Left ventricle myocardium inferior (tissue), 1 donor: ENCODE results near the gene GNAT2. TPM values are rescaled to one million over a fixed set of nuclear protein-coding genes. Genes with fewer than 3 reads are reported as not detected.
A peak's percentile ranks its signal among the peaks of the same experiment; 100 is the strongest.
"Not testable (repeated sequence)": the region's sequence is repeated elsewhere in the genome, so short reads cannot be mapped to it uniquely, and the experiment has no call there.

Experiments used
- DNase-seq: peaks from one replicate; pipeline ENCODE4 v3.0.0-alpha.2; 2020
- H3K27ac ChIP-seq: fragments of 200-600 bp; replicated peaks from 2 replicates; pipeline ENCODE4 v1.8.0; 2021
- H3K27me3 ChIP-seq: fragments of 200-600 bp; 2 replicates; pipeline ENCODE4 v1.8.0; 2021; ENCODE audit warnings: low read depth
- H3K36me3 ChIP-seq: fragments of 200-600 bp; 2 replicates; pipeline ENCODE4 v1.8.0; 2021
- H3K4me1 ChIP-seq: fragments of 200-600 bp; 2 replicates; pipeline ENCODE4 v1.8.0; 2021
- H3K4me3 ChIP-seq: fragments of 200-600 bp; 2 replicates; pipeline ENCODE4 v1.8.0; 2021; ENCODE audit warnings: mild to moderate bottlenecking, moderate library complexity
- H3K9me3 ChIP-seq: fragments of 200-600 bp; replicated peaks from 2 replicates; pipeline ENCODE4 v1.8.0; 2021
- CTCF ChIP-seq: fragments of 200-600 bp; IDR thresholded peaks from 2 replicates; pipeline ENCODE4 v1.8.0; 2021; ENCODE audit warnings: antibody characterized with exemption, mild to moderate bottlenecking, borderline replicate concordance
- intact Hi-C: fragments of 100-400 bp; cut with micrococcal nuclease; formaldehyde crosslinking; loops from one replicate; pipeline ENCODE4 v1.11.0; 2022
- long read RNA-seq: library from polyadenylated mRNA; unstranded; transcript quantifications from one replicate; pipeline ENCODE4 v2.0.0, GENCODE V29; 2021
- total RNA-seq: library from RNA; stranded (reverse); fragmentation: NEBNext Ultra II Directional; extraction: Animal tissue kit (Norgen Biotek cat#: 25700); gene quantifications from one replicate; pipeline ENCODE4 v1.2.1, GENCODE V29; 2021
- donor health status: DM: no; HTN: yes; CAD: no; lungs with severe emphysema.

Gene GNAT2
- not detected for total RNA-seq
- long read RNA-seq, partial matches to known transcripts = 0 of 1 reads
- long read RNA-seq, other reads (novel, unspliced or antisense) = 1 of 1 reads

- peaks cover 59% of the 10 kb centered on the region for H3K4me1 ChIP-seq
- no peaks in the 10 kb centered on the region for H3K27me3 ChIP-seq
- peak within 1 kb of the TSS; percentile 87 for H3K27ac ChIP-seq
- no peak for TF ChIP-seq CTCF
- DNase-seq = peak; percentile 84
- no peaks in the 10 kb centered on the region for H3K36me3 ChIP-seq
- intact Hi-C loops = no loop called here
- no peaks in the 10 kb centered on the region for H3K9me3 ChIP-seq
- peak within 1 kb of the TSS; percentile 85 for H3K4me3 ChIP-seq
These were observed at the start of gene GNAT2, which contains the start of gene AMPD2 for GRCh38 chr1:109619576-109620400. GNAT2 (minus strand) TSS chr1:109619616; CDS start chr1:109612870, 6,746 bp downstream. AMPD2 (plus strand) TSS chr1:109619837; CDS start chr1:109621176, 1,339 bp downstream.

DNA sequence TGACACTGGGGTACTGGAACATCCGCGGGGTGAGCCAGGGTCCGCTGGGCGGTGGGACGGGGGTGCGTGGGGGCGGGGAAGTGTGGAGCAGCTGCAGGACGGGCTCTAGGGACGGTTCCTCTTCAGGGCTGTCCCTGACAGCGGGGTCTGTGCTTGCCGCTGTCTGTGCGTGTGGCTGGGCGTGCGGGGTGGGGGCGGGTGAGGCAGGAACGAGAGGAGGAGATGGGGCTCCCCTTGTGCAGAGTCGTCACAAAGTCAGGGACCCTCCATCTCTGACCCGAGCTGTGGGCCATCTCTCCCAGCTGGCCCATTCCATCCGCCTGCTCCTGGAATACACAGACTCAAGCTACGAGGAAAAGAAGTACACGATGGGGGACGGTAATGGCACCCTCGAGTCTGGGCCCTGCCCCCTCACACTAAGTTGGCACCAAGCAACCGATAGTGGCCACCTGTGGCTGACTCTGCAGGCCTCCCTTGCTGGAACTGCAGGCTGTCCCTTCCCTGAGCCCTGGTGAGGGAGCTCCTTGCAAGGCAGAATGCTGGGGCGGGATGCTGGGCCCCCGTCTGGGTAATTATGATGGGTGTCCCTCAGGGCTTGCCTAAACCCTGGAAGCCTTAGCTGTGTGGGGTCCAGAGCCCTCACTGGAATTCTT lies 48.8 kb upstream of the GNAT2 start:
- Histone ChIP-seq H3K27me3 (no peaks in the 10 kb centered on the region), H3K9me3 (no peaks in the 10 kb centered on the region), H3K27ac (peak overlapping the region; percentile 63), H3K36me3 (peaks cover 12% of the 10 kb centered on the region), H3K4me1 (peaks cover 29% of the 10 kb centered on the region), H3K4me3 (peak overlapping the region; percentile 73)
- TF ChIP-seq CTCF = no peak
- intact Hi-C loops = no loop called here
- DNase-seq = no peak

DNA sequence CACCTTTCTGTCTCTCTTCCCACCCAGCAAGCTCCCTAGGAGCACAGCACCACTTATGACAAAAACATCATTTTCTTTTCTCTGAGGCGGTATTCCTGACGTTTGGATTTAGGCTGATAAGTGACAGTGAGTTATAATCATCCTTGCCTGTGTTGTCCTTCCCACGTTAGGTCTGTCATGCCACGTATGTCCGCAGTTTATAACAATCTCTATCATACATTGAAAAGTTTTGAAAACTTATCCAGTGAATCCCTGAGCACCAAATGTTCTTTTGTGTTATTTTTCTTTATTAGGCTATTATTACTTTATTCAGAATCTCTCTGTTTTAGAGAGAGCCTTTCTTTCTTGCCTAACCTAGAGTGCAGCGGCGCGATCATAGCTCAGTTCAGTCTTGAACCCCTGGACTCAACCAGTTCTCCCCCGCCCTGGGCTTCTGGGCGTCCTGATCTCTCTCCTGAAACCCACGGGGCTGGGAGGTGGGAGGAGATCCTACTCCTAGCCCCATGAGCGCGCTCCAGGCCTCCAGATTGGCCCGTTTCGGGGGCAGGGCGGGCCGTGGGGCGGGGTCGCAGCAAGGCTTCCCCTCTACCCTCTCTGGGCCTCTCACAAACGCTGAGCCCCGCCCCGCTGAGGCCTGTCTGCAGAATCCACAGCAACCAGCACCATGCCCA lies 48.2 kb upstream of the GNAT2 start, which contains the start of gene GSTM2:
TSS of gene GSTM2 (plus strand) at position 606 of the 671 bp plus-strand sequence. CDS start at position 665, 59 bp downstream.
- no peak for TF ChIP-seq CTCF
- intact Hi-C loops = no loop called here
- Histone ChIP-seq H3K4me3 (peak within 1 kb of the TSS; percentile 73), H3K4me1 (peaks cover 30% of the 10 kb centered on the region), H3K9me3 (no peaks in the 10 kb centered on the region), H3K27ac (peak within 1 kb of the TSS; percentile 63), H3K27me3 (no peaks in the 10 kb centered on the region), H3K36me3 (peaks cover 10% of the 10 kb centered on the region)
- DNase-seq = peak; percentile 96

GRCh38 chr1:109664671-109665070 lies 45.3 kb upstream of the GNAT2 start:
- H3K27ac ChIP-seq = no peak overlapping the region
- no peak overlapping the region for H3K4me3 ChIP-seq
- H3K9me3 ChIP-seq = no peaks in the 10 kb centered on the region
- intact Hi-C loops = no loop called here
- peaks cover 28% of the 10 kb centered on the region for H3K36me3 ChIP-seq
- peaks cover 25% of the 10 kb centered on the region for H3K4me1 ChIP-seq
- no peaks in the 10 kb centered on the region for H3K27me3 ChIP-seq
- DNase-seq = no peak
- no peak for TF ChIP-seq CTCF

GRCh38 chr1:109661391-109661790 lies 42.0 kb upstream of the GNAT2 start:
- Histone ChIP-seq H3K4me3 (no peak overlapping the region), H3K36me3 (peaks cover 41% of the 10 kb centered on the region), H3K9me3 (no peaks in the 10 kb centered on the region), H3K27ac (no peak overlapping the region), H3K4me1 (peaks cover 30% of the 10 kb centered on the region), H3K27me3 (no peaks in the 10 kb centered on the region)
- DNase-seq = no peak
- TF ChIP-seq CTCF = no peak
- intact Hi-C loops = no loop called here

GRCh38 chr1:109660691-109661026 lies 41.2 kb upstream of the GNAT2 start:
- Histone ChIP-seq H3K36me3 (peaks cover 41% of the 10 kb centered on the region), H3K4me1 (peaks cover 36% of the 10 kb centered on the region)
- DNase-seq, H3K27ac ChIP-seq, H3K9me3 ChIP-seq, intact Hi-C loops, H3K27me3 ChIP-seq, H3K4me3 ChIP-seq: not testable (repeated sequence)
